MM.1S (cell line): ENCODE measurements around the gene CACNA1D.

Source experiments
- EZH2 ChIP-seq: fragments of 300-600 bp; sonication (generic); optimal IDR thresholded peaks from 2 replicates; pipeline ENCODE3; 2017; ENCODE audit warnings: low read depth, mild to moderate bottlenecking, antibody characterized with exemption, low read length, mixed read lengths
- EZH2phosphoT487 ChIP-seq: fragments of 300-600 bp; sonication (generic); IDR thresholded peaks from 2 replicates; pipeline ENCODE4 v1.6.1; 2018; ENCODE audit warnings: antibody characterized with exemption, low read length
- TF ChIP-seq, protein P1 (sequence below): fragments of 300-600 bp; sonication (generic); IDR thresholded peaks from 2 replicates; pipeline ENCODE4 v1.5.1; 2016; ENCODE audit warnings: antibody characterized with exemption, low read length, mixed read lengths

DNA sequence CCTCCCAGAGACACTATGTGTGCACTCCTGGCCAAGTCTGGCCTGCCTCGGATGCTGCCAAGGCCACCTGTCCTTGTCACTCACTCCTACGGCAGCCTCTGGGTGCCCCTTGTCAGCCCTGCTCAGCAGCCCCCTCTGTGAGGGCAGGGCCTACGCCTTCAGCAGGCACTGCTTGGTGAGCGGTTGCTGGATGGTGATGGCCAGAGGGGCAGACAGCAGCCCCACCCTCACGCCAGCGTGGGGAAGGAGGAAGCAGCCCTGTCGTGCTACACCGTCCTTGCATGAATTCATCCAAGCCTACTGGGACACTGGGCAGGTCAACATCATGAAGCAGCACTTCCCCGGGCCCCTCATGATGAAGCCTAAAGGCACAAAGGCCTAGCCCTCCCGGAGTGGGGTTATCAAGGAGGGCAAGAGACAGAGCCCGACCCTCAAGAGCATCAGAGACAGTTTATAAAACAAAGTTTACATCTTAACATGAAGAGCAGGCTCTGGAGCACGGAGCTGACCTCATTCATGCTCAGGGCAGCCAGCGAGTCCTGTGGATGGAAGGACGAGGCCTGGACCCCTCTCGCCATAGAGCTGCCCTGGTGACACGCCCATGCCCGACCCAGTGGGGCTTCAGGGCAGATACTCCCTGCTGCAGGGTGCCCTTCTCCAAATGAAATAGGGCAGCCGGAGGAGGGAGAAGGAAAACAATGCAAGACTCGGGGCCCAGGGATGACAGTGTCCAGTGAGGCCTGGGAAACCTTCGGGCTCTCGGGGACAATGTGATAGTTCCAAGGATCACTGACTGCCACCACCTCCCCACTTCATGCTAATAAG lies 326.6 kb downstream of the CACNA1D start:
- TF ChIP-seq, protein P1, sequence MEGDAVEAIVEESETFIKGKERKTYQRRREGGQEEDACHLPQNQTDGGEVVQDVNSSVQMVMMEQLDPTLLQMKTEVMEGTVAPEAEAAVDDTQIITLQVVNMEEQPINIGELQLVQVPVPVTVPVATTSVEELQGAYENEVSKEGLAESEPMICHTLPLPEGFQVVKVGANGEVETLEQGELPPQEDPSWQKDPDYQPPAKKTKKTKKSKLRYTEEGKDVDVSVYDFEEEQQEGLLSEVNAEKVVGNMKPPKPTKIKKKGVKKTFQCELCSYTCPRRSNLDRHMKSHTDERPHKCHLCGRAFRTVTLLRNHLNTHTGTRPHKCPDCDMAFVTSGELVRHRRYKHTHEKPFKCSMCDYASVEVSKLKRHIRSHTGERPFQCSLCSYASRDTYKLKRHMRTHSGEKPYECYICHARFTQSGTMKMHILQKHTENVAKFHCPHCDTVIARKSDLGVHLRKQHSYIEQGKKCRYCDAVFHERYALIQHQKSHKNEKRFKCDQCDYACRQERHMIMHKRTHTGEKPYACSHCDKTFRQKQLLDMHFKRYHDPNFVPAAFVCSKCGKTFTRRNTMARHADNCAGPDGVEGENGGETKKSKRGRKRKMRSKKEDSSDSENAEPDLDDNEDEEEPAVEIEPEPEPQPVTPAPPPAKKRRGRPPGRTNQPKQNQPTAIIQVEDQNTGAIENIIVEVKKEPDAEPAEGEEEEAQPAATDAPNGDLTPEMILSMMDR, result no peak
- TF ChIP-seq EZH2 (no peak), EZH2phosphoT487 (no peak)
